Epidermal melanocyte (primary cell): ENCODE results near the gene ITGB3BP.
"Not testable (repeated sequence)": the region's sequence is repeated elsewhere in the genome, so short reads cannot be mapped to it uniquely, and the experiment has no call there.

Source experiments
- DNase-seq: peaks from one replicate; pipeline ENCODE4 v3.0.0; 2011; ENCODE audit warnings: low spot score; ENCODE audit not compliant: insufficient read length

The ITGB3BP gene

GRCh38 chr1:63420746-63421145, 102.3 kb downstream of the ITGB3BP start:
- DNase-seq = not testable (repeated sequence)

- DNase-seq = no peak
These were observed 104.9 kb downstream of the ITGB3BP start for GRCh38 chr1:63418101-63418500.

- peak; percentile 30 for DNase-seq
These were observed 108.2 kb downstream of the ITGB3BP start for GRCh38 chr1:63414691-63415365.

GRCh38 chr1:63413394-63413793, 109.6 kb downstream of the ITGB3BP start:
- no peak for DNase-seq

- no peak for DNase-seq
These were observed 112.0 kb downstream of the ITGB3BP start for GRCh38 chr1:63411066-63411465.

- no peak for DNase-seq
These were observed 114.7 kb downstream of the ITGB3BP start for GRCh38 chr1:63408331-63408730.

GRCh38 chr1:63407002-63407401, 116.0 kb downstream of the ITGB3BP start:
- DNase-seq = no peak

GRCh38 chr1:63405987-63406386, 117.0 kb downstream of the ITGB3BP start:
- DNase-seq = no peak

GRCh38 chr1:63405021-63405420, 118.0 kb downstream of the ITGB3BP start:
- DNase-seq = no peak

GRCh38 chr1:63403386-63403785, 119.6 kb downstream of the ITGB3BP start:
- DNase-seq = no peak

GRCh38 chr1:63401945-63402344, 121.1 kb downstream of the ITGB3BP start:
- DNase-seq = no peak
